ENCODE measurements around the gene CEBPZ. TPM values are rescaled to one million over a fixed set of nuclear protein-coding genes. Genes with fewer than 3 reads are reported as not detected.
"Not testable (repeated sequence)": the region's sequence is repeated elsewhere in the genome, so short reads cannot be mapped to it uniquely, and the experiment has no call there.

The CEBPZ gene
- total RNA-seq, 4 donors from 2014 or later = 16.5 to 68.6 (median 53.8) TPM

DNA sequence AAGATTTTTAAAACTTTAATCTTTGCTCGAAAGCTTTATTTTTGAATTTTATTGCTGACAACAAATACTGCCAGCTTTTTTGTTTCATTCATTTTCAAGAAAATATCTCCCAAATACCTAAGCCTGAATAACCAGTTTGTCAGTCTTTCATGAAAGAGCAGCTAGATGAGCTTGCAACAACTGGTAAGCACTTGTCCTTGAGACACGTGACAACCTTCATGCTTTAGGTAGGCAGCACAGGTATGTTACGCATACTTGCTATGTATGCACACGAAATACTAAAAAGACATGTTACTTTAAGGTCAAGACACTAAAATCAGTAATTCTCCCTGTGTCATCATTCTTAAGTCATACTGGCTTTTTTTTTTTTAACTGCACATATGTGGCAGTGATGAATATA, 12.3 kb downstream of the CEBPZ start:
- TF ChIP-seq, protein P1, sequence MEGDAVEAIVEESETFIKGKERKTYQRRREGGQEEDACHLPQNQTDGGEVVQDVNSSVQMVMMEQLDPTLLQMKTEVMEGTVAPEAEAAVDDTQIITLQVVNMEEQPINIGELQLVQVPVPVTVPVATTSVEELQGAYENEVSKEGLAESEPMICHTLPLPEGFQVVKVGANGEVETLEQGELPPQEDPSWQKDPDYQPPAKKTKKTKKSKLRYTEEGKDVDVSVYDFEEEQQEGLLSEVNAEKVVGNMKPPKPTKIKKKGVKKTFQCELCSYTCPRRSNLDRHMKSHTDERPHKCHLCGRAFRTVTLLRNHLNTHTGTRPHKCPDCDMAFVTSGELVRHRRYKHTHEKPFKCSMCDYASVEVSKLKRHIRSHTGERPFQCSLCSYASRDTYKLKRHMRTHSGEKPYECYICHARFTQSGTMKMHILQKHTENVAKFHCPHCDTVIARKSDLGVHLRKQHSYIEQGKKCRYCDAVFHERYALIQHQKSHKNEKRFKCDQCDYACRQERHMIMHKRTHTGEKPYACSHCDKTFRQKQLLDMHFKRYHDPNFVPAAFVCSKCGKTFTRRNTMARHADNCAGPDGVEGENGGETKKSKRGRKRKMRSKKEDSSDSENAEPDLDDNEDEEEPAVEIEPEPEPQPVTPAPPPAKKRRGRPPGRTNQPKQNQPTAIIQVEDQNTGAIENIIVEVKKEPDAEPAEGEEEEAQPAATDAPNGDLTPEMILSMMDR (IDR thresholded peaks at IDR 0.05) = no peak
- TF ChIP-seq POLR2A (IDR thresholded peaks at IDR 0.05) = no peak
- Histone ChIP-seq H3K4me1 (no peaks in the 10 kb centered on the region), H3K27me3 (no peaks in the 10 kb centered on the region), H3K36me3 (no peaks in the 10 kb centered on the region), H3K9me3 (no peaks in the 10 kb centered on the region), H3K4me3 (no peak overlapping the region), H3K27ac (no peak overlapping the region)
- intact Hi-C loops (cut with DNase I; ENCODE audit: low total_unique reads) = no loop called here
- DNase-seq = no peak

DNA sequence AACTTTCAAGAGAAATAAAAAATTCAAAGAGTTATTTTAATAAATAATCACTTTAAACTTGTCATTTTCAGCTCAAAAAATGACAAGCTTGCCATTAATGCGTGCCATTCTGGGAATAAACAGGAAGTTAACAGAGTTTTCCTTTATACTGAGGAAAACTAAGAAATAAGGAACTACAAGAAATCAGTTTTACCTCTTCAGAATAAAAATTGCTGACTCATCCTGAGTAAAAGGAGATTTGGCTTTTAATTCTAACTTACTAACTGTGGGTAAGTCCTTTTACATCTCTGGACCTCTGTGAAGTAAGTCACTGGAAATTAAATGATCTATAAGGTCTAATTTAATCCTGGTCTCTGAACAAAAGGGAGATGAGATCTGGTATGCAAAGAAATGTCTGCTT, 16.1 kb downstream of the CEBPZ start:
- Histone ChIP-seq H3K4me3 (no peak overlapping the region), H3K4me1 (no peaks in the 10 kb centered on the region), H3K27me3 (no peaks in the 10 kb centered on the region), H3K9me3 (no peaks in the 10 kb centered on the region), H3K36me3 (no peaks in the 10 kb centered on the region), H3K27ac (peak overlapping the region in 1 of 2 donors; percentile 41)
- no peak for TF ChIP-seq POLR2A (IDR thresholded peaks at IDR 0.05)
- TF ChIP-seq, protein P1 (IDR thresholded peaks at IDR 0.05) = no peak
- no peak for DNase-seq
- intact Hi-C loops (cut with DNase I; ENCODE audit: low total_unique reads) = no loop called here

DNA sequence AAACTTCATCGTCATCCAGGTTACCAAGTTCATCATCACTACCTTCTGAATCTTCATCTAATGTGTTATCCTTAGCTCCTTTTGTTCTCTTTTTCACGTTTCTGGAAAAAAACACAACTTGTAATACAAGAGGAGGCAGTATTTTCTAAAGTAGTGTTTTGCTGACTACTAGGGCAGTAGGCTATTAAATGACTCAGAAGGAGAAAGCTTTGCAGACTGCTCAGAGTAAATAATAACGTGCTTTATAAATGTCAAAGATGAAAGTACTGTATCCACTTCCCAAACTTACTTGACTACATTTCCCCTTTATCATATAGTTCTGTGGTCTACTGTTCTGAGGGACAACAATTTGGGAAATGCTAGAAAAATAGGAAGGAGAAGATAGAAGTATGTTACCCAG, 19.5 kb downstream of the CEBPZ start:
- no peak for DNase-seq
- H3K4me3 ChIP-seq = no peak overlapping the region
- no peak for TF ChIP-seq POLR2A (IDR thresholded peaks at IDR 0.05)
- TF ChIP-seq, protein P1 (IDR thresholded peaks at IDR 0.05) = no peak
- intact Hi-C loops (cut with DNase I; ENCODE audit: low total_unique reads) = no loop called here
- H3K27me3 ChIP-seq = no peaks in the 10 kb centered on the region
- no peak overlapping the region for H3K27ac ChIP-seq
- H3K4me1 ChIP-seq = no peaks in the 10 kb centered on the region
- peaks cover 0 to 19% of the 10 kb centered on the region in 2 donors for H3K9me3 ChIP-seq
- H3K36me3 ChIP-seq = no peaks in the 10 kb centered on the region

GRCh38 chr2:37211212-37211611, 20.2 kb downstream of the CEBPZ start:
- Histone ChIP-seq H3K9me3 (peaks cover 0 to 19% of the 10 kb centered on the region in 2 donors), H3K36me3 (no peaks in the 10 kb centered on the region), H3K4me3 (no peak overlapping the region), H3K27ac (no peak overlapping the region), H3K27me3 (no peaks in the 10 kb centered on the region), H3K4me1 (no peaks in the 10 kb centered on the region)
- TF ChIP-seq POLR2A (IDR thresholded peaks at IDR 0.05) = no peak
- TF ChIP-seq, protein P1 (IDR thresholded peaks at IDR 0.05) = no peak
- DNase-seq = no peak
- intact Hi-C loops (cut with DNase I; ENCODE audit: low total_unique reads) = no loop called here

DNA sequence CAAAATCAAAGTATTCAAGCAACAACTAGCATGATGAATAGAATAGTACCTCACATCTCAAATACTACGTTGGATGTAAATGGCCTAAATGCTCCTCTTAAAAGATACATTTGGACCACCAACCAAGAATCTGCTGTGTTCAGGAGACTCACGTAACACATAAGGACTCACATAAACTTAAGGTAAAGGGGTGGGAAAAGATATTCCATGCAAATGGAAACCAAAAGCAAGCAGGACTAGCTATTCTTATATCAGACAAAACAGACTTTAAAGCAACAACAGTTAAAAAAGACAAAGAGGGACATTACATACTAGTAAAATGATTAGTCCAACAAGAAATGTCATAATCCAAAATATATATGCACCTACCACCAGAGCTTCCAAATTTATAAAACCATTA, 24.6 kb downstream of the CEBPZ start:
- H3K27me3 ChIP-seq; DNase-seq; H3K4me1 ChIP-seq; H3K36me3 ChIP-seq; H3K27ac ChIP-seq; intact Hi-C loops (cut with DNase I; ENCODE audit: low total_unique reads); H3K4me3 ChIP-seq: not testable (repeated sequence)
- peaks cover 0 to 19% of the 10 kb centered on the region in 2 donors for H3K9me3 ChIP-seq

DNA sequence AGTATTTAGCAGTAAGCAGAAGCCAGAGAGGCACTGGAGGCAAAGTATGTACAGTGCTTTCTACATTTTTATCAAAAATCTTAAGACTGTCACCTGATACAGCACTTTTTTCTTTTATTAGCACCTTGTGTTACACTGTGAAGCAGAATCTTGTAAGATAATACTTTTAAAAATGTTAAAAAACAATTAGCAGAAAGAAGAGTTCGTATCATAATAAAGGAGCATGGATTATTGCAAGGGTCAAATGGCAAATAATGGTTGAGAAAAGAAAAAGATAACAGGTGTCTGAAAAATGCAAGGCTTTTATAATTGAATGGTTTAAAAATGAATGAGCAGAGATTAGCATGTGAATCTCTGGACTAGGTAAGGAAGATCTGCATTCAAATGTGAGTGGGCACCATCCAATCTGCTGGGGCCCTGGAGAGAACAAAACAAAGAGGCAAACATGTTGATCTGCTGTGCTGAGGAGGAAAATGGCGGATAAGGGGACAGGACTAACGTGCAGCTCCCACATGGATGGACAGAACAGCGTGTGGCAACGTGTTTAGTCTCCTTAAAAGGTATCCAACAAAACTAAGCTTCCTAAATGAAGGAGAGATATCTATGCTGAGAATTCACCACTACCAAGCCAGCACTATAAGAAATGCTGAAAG, 25.6 kb downstream of the CEBPZ start:
- Histone ChIP-seq H3K4me1 (no peaks in the 10 kb centered on the region), H3K36me3 (no peaks in the 10 kb centered on the region), H3K4me3 (no peak overlapping the region), H3K27me3 (no peaks in the 10 kb centered on the region), H3K27ac (no peak overlapping the region), H3K9me3 (peaks cover 0 to 19% of the 10 kb centered on the region in 2 donors)
- intact Hi-C loops (cut with DNase I; ENCODE audit: low total_unique reads) = no loop called here
- TF ChIP-seq, protein P1 (IDR thresholded peaks at IDR 0.05) = no peak
- no peak for TF ChIP-seq POLR2A (IDR thresholded peaks at IDR 0.05)
- no peak for DNase-seq

DNA sequence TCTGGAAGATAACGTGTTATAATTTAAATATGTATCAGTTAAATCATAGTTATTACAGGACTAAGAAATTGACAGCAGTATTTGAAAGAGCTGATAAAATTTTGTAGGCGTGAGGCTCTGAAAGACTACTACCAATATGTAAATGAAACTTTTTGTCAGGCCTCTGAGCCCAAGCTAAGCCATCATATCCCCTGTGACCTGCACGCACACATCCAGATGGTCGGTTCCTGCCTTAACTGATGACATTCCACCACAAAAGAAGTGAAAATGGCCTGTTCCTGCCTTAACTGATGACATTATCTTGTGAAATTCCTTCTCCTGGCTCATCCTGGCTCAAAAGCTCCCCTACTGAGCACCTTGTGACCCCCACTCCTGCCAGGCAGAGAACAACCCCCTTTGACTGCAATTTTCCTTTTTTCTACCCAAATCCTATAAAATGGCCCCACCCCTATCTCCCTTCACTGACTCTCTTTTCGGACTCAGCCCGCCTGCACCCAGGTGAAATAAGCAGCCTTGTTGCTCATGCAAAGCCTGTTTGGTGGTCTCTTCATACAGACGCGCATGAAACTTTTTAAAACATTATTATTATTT, 26.2 kb downstream of the CEBPZ start:
- H3K9me3 ChIP-seq = peaks cover 0 to 19% of the 10 kb centered on the region in 2 donors
- H3K4me1 ChIP-seq; H3K27me3 ChIP-seq; H3K36me3 ChIP-seq; H3K27ac ChIP-seq; intact Hi-C loops (cut with DNase I; ENCODE audit: low total_unique reads); DNase-seq; H3K4me3 ChIP-seq: not testable (repeated sequence)

Measured in uterus (tissue), 4 donors.